GM20000 (cell line): Measurements from ENCODE around the gene SDR9C7.

Source experiments
- DNase-seq: peaks from one replicate; pipeline ENCODE4 v3.0.0; 2012; ENCODE audit warnings: low spot score
- CTCF ChIP-seq: IDR thresholded peaks from 2 replicates; pipeline ENCODE4 v1.5.1; 2012; ENCODE audit warnings: mild to moderate bottlenecking, control low read depth; ENCODE audit errors: extremely low read depth, missing control alignments

SDR9C7 gene

DNA sequence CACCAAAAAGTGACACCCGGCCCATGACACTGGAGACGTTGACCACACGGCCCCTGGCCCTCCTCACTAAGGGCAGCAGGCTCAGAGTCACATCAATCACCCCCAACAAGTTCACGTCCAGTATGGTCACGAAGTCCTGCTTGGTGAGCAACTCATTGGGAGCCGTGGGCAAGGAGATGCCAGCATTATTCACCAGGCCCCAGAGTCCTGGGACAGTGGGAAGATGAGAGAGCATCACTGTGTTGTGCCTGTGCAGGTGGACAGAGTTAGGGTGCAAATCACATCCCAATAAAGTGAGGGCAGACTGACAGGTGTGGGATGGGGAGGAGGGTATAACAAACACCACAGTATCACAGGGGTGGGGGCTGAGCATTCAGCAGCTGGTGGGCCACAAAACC, 20.7 kb upstream of the SDR9C7 start:
- TF ChIP-seq CTCF, result no peak
- peak; percentile 2 for DNase-seq

DNA sequence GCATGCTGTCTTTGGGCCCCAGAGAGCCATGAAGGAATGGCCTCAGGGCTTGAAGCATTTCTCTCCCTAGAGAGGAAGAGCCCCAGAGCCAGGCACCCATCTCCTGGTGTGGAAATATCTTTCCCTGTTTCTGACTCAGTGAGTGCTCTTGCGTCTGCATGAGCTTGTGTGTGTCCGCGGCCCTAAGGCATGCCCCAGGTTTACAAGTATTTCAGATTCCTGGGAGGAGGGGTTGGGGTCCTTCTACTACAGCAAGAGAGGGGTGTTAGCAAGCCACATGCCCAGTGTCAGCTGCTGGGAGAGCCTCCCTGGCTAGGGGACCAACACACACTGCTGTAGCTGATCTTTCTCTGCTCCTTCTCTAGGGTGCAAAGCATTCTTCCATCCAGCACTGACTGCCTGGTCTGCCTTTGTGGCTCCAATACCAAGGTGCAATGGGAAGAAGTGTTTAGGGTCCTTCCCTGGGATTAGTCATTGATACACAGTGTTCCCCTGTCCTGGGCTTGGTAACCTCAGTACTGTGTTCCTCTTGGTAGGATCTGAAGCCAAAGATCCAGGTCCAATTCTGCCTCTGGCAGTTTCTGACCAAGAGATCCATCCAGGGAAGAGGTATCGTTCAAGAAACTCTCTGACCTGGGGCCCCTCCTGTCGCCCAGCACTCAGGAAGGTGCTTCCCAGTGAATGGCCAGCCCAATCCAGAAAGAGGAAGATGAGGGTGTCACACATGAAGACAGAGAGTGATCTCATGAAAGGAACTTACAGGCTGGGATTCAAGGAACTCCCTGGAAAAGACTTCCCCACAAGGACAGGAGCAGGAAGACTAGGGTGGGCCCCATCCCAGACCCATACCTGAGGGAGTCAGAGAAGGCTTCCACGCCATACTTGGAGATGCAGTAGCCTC, 20.1 kb upstream of the SDR9C7 start:
- DNase-seq, result no peak
- no peak for TF ChIP-seq CTCF

GRCh38 chr12:56953314-56953713, 19.1 kb upstream of the SDR9C7 start:
- DNase-seq, result no peak
- no peak for TF ChIP-seq CTCF

DNA sequence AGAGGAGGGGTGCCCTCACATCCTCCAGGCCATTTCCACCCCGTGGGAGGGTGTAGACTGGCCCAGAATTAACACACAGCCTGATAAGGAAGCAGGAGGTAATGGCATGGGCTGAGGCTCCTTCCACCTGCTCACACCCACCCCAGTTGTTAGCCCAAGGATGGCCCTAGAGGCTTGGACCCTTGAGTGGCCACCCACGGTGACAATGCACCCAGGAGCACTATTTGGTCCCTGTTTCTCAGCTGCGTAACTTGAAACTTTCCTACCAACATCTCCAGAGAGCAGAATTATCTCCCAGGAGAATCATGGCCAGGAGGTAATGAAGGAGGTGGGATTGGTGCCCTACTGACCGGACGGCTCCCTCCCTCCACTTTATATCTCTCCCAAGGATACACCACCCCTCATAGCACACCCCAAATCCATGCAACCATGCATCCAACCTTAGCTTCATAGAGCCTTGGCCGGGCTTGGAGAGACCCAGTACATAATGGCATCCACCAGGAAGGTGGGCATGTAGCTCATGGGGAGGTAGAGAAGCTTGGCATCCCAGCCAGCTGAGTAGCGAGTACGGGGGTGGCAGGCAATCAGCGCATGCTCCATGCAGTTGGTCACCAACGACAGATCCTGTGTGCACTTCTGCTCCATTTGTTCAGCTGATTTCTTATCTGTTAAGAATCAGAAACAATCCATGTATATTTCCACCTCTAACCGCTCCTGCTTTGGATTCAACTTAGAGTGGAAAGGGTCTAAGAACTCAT, 17.6 kb upstream of the SDR9C7 start:
- no peak for DNase-seq
- no peak for TF ChIP-seq CTCF

DNA sequence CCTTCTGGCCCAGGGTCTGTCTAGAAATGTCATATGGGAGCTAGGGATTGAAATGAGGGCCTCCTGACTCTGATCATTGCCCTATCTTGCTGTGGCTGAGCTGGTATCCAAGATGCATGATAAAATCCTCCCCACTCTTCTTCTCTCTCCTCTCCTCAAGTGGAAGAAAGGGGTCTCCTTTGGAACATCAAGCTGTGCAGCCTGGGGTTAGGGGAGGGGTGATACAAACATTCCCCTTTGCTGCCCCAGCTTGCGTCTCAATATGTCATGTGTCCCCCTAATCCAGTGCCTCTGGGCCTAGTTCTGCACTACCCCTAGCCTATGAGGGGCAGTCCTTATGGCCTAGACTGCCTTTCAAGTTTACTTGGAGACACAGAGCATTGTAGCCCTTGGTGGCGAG, 14.7 kb upstream of the SDR9C7 start:
- DNase-seq, result no peak
- no peak for TF ChIP-seq CTCF

- TF ChIP-seq CTCF, result no peak
- no peak for DNase-seq
Observed at GRCh38 chr12:56948457-56948777, 14.2 kb upstream of the SDR9C7 start.

- DNase-seq, result no peak
- no peak for TF ChIP-seq CTCF
Observed at GRCh38 chr12:56947633-56948456, 13.6 kb upstream of the SDR9C7 start.
